HCT116 (cell line): ENCODE data around the gene KDM7A. TPM values are rescaled to one million over a fixed set of nuclear protein-coding genes. Genes with fewer than 3 reads are reported as not detected.

Experiments
- ATAC-seq: fragments of 200-7000 bp; cut with Tn5 transposase; 2 replicates; pipeline ENCODE4 v1.9.1; 2020; ENCODE audit warnings: mild to moderate bottlenecking, moderate library complexity
- BruUV-seq: library from RNA; stranded (reverse); fragments of 400-500 nt; replicated peaks from 2 replicates; lab custom pipeline; 2021; lab: Mats Ljungman, UMichigan
- CTCF ChIA-PET: fragments of 300-600 bp; sonication (Branson Sonifier 250); formaldehyde crosslinking; loops from one replicate; lab custom pipeline; 2021; ENCODE audit warnings: antibody characterized with exemption; lab: Charles Lee
- POLR2A ChIA-PET: fragments of 300-600, 350-600 bp; sonication (Branson Sonifier 250); formaldehyde crosslinking; loops from one replicate; lab custom pipeline; 2021; ENCODE audit warnings: antibody characterized with exemption; lab: Charles Lee
- RAD21 ChIA-PET, 2 experiments: fragments of 300-600 bp; sonication (Branson Sonifier 250); formaldehyde crosslinking; loops; one replicate each; lab custom pipeline; 2023; ENCODE audit warnings: low total read pairs in 2 of 2; ENCODE audit not compliant: uncharacterized antibody in 2 of 2, unreplicated experiment in 2 of 2, low non-redundant PET in 1 of 2; lab: Charles Lee
- DNase-seq: peaks from one replicate; pipeline ENCODE4 v3.0.0-alpha.2; 2010; ENCODE audit warnings: low read depth, low spot score
- H2AFZ ChIP-seq: fragments of 200-600 bp; shearing (Covaris generic), sonication (generic); 2 replicates; pipeline ENCODE4 v1.6.1; 2017; ENCODE audit warnings: low read depth, mixed run types, mixed read lengths, antibody characterized with exemption, low read length; ENCODE audit not compliant: poor library complexity, severe bottlenecking
- H3K27ac ChIP-seq: 2 replicates; pipeline ENCODE4 v1.5.1; 2012; ENCODE audit warnings: low read depth, low read length
- H3K27me3 ChIP-seq: fragments of 200-600 bp; sonication (generic); 2 replicates; pipeline ENCODE4 v1.6.1; 2016; ENCODE audit warnings: mixed run types, low read length, mixed read lengths; ENCODE audit not compliant: insufficient read depth
- H3K36me3 ChIP-seq, 2 experiments: fragments of 200-500 bp in 1 of 2; fragments of 200-600 bp in 1 of 2; sonication (Bioruptor generic) in 1 of 2; sonication (generic) in 1 of 2; 2 replicates each; pipeline versions ENCODE4 v1.5.1 to v1.6.1; 2014 to 2016; ENCODE audit warnings: low read length in 2 of 2, inconsistent platforms in 1 of 2, mixed read lengths in 1 of 2, mixed run types in 1 of 2; ENCODE audit not compliant: insufficient read depth in 2 of 2, control insufficient read depth in 1 of 2
- H3K4me1 ChIP-seq, 2 experiments: fragments of 200-600 bp in 1 of 2; sonication (generic) in 1 of 2; 2 replicates each; pipeline versions ENCODE4 v1.5.1 to v1.6.1; 2012 to 2017; ENCODE audit warnings: low read length in 2 of 2, inconsistent platforms in 1 of 2, mild to moderate bottlenecking in 1 of 2, mixed read lengths in 1 of 2, mixed run types in 1 of 2, moderate library complexity in 1 of 2; ENCODE audit not compliant: insufficient read depth in 2 of 2, control insufficient read depth in 1 of 2
- H3K4me2 ChIP-seq: fragments of 200-600 bp; sonication (generic); 2 replicates; pipeline ENCODE4 v1.6.1; 2017; ENCODE audit warnings: mixed run types, low read length, mixed read lengths
- H3K4me3 ChIP-seq, 2 experiments: fragments of 200-600 bp in 1 of 2; sonication (generic) in 1 of 2; replicated peaks in 1 of 2; 2 replicates each; pipeline ENCODE4 v1.5.1; 2011 to 2016; ENCODE audit warnings: low read length in 2 of 2, control low read depth in 1 of 2, low read depth in 1 of 2, mild to moderate bottlenecking in 1 of 2, mixed read lengths in 1 of 2, mixed run types in 1 of 2
- H3K79me2 ChIP-seq: fragments of 200-600 bp; sonication (generic); 2 replicates; pipeline ENCODE4 v1.6.1; 2017; ENCODE audit warnings: mild to moderate bottlenecking, mixed run types, low read length, moderate library complexity, mixed read lengths; ENCODE audit not compliant: insufficient read depth
- H3K9ac ChIP-seq: fragments of 200-600 bp; sonication (generic); 2 replicates; pipeline ENCODE4 v1.6.1; 2016; ENCODE audit warnings: low read length, mixed read lengths
- H3K9me2 ChIP-seq: fragments of 200-600 bp; sonication (generic), shearing (Covaris generic); 2 replicates; pipeline ENCODE4 v1.6.1; 2017; ENCODE audit warnings: mixed run types, mild to moderate bottlenecking, moderate library complexity; ENCODE audit not compliant: insufficient read depth
- H3K9me3 ChIP-seq, 2 experiments: fragments of 200-500 bp in 1 of 2; fragments of 200-600 bp in 1 of 2; sonication (Bioruptor generic) in 1 of 2; sonication (generic) in 1 of 2; 2 replicates each; pipeline ENCODE4 v1.6.1; 2014 to 2017; ENCODE audit warnings: low read length in 2 of 2, mixed read lengths in 2 of 2, inconsistent platforms in 1 of 2, low read depth in 1 of 2, mild to moderate bottlenecking in 1 of 2, mixed run types in 1 of 2, moderate library complexity in 1 of 2; ENCODE audit not compliant: control insufficient read depth in 1 of 2, insufficient read depth in 1 of 2
- H4K20me1 ChIP-seq: fragments of 200-600 bp; sonication (generic), shearing (Covaris generic); 2 replicates; pipeline ENCODE4 v1.6.1; 2017; ENCODE audit warnings: mixed run types, mild to moderate bottlenecking, moderate library complexity; ENCODE audit not compliant: insufficient read depth
- CBX3 ChIP-seq: IDR thresholded peaks from 2 replicates; pipeline ENCODE4 v1.6.1; 2012; ENCODE audit warnings: low read depth
- EGR1 ChIP-seq: IDR thresholded peaks from 2 replicates; pipeline ENCODE4 v1.6.1; 2012; ENCODE audit warnings: low read depth
- ELF1 ChIP-seq: IDR thresholded peaks from 2 replicates; pipeline ENCODE4 v1.6.1; 2012; ENCODE audit warnings: low read depth, borderline replicate concordance
- EZH2phosphoT487 ChIP-seq: fragments of 200-600 bp; IDR thresholded peaks from 2 replicates; pipeline ENCODE4 v1.6.1; 2018; ENCODE audit warnings: antibody characterized with exemption, borderline replicate concordance
- FOSL1 ChIP-seq: IDR thresholded peaks from 2 replicates; pipeline ENCODE4 v1.6.1; 2012; ENCODE audit warnings: low read depth
- JUND ChIP-seq: IDR thresholded peaks from 2 replicates; pipeline ENCODE4 v1.6.1; 2012
- POLR2AphosphoS5 ChIP-seq: IDR thresholded peaks from 2 replicates; pipeline ENCODE4 v1.6.1; 2011; ENCODE audit warnings: mild to moderate bottlenecking, low read depth, low read length, moderate library complexity
- RAD21 ChIP-seq: IDR thresholded peaks from 2 replicates; pipeline ENCODE4 v1.6.1; 2012; ENCODE audit warnings: low read depth, mild to moderate bottlenecking
- REST ChIP-seq: IDR thresholded peaks from 2 replicates; pipeline ENCODE4 v1.6.1; 2012; ENCODE audit warnings: low read depth
- SIN3A ChIP-seq: IDR thresholded peaks from 2 replicates; pipeline ENCODE4 v1.6.1; 2012; ENCODE audit warnings: low read depth
- TCF7L2 ChIP-seq: IDR thresholded peaks from 2 replicates; pipeline ENCODE4 v1.7.0; 2011; ENCODE audit warnings: borderline replicate concordance, inconsistent platforms; ENCODE audit not compliant: insufficient read depth, insufficient read length; ENCODE audit errors: extremely low read depth
- YY1 ChIP-seq: IDR thresholded peaks from 2 replicates; pipeline ENCODE4 v1.6.1; 2011; ENCODE audit warnings: low read length, low read depth, moderate library complexity, mild to moderate bottlenecking; ENCODE audit not compliant: insufficient replicate concordance; ENCODE audit errors: extremely low read depth
- ZBTB33 ChIP-seq: IDR thresholded peaks from 2 replicates; pipeline ENCODE4 v1.6.1; 2011; ENCODE audit warnings: mild to moderate bottlenecking, low read length, moderate library complexity; ENCODE audit not compliant: insufficient replicate concordance; ENCODE audit errors: extremely low read depth
- ZFX ChIP-seq: fragments of 450-650 bp; IDR thresholded peaks from 2 replicates; pipeline ENCODE4 v1.6.1; 2017
- intact Hi-C: fragments of 100-400 bp; cut with micrococcal nuclease; formaldehyde crosslinking; loops from 2 replicates; pipeline ENCODE4 v1.10.0; 2022
- total RNA-seq: library from RNA; stranded (reverse); gene quantifications from one replicate; pipeline ENCODE4 v1.2.1, GENCODE V29; 2021; ENCODE audit not compliant: unreplicated experiment

KDM7A gene
- total RNA-seq, 1 experiment from 2014 or later, result 11.6 TPM

- Histone ChIP-seq H4K20me1 (no peaks in the 10 kb centered on the region; the same call in 1 of the 2 replicates), H3K36me3 (no peaks in the 10 kb centered on the region), H3K9ac (no peak overlapping the region), H3K9me3 (no peaks in the 10 kb centered on the region), H3K27me3 (no peaks in the 10 kb centered on the region), H3K4me3 (no peak overlapping the region), H3K27ac (no peak overlapping the region), H2AFZ (no peak overlapping the region), H3K4me1 (peaks cover 6 to 12% of the 10 kb centered on the region in 2 experiments; a peak in 3 of 4 replicates), H3K9me2 (no peaks in the 10 kb centered on the region), H3K79me2 (no peaks in the 10 kb centered on the region), H3K4me2 (no peak overlapping the region)
- no TSS peak for BruUV-seq
- ChIA-PET RAD21 (no interaction called here), POLR2A (no interaction called here), CTCF (no interaction called here)
- TF ChIP-seq RAD21, result no peak
- no peak for TF ChIP-seq REST
- TF ChIP-seq EGR1, result no peak
- no peak for TF ChIP-seq TCF7L2
- TF ChIP-seq JUND, result no peak
- TF ChIP-seq YY1, result no peak
- TF ChIP-seq CBX3, result no peak
- no peak for TF ChIP-seq POLR2AphosphoS5
- no peak for TF ChIP-seq ZBTB33
- no peak for TF ChIP-seq FOSL1
- no peak for TF ChIP-seq ELF1
- TF ChIP-seq ZFX, result no peak
- TF ChIP-seq EZH2phosphoT487, result no peak
- no peak for TF ChIP-seq SIN3A
- intact Hi-C loops, result loop anchor here (10.0 kb wide), 2 partner anchors 271 to 301 kb away; partner anchors contain the start of gene MKRN1
- DNase-seq, result no peak
- ATAC-seq, result no peak
Measured at GRCh38 chr7:140174217-140174616, 2.6 kb downstream of the KDM7A start.
